ENCODE measurements around the gene FLII.
"Not testable (repeated sequence)": the region's sequence is repeated elsewhere in the genome, so short reads cannot be mapped to it uniquely, and the experiment has no call there.

The FLII gene

GRCh38 chr17:18258356-18259038 lies at the start of gene FLII:
TSS of gene FLII (minus strand) at chr17:18258738. CDS start at chr17:18258690, 48 bp downstream.
- peak; percentile 83 for DNase-seq

DNA sequence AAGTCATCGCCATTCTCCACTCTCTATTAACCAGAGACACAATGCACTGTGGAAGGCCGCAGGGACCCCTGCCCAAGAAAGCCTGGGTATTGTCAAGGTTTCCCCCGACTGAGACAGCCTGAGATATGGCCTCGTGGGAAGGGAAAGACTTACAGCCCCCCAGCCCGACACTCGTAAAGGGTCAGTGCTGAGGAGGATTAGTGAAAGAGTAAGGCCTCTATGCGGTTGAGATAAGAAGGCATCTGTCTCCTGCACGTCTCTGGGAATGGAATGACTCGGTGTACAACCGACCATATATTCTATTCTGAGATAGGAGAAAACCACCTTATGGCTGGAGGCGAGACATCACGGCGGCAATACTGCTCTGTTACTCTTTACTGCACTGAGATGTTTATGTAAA lies 44.7 kb upstream of the FLII start:
- DNase-seq = not testable (repeated sequence)

DNA sequence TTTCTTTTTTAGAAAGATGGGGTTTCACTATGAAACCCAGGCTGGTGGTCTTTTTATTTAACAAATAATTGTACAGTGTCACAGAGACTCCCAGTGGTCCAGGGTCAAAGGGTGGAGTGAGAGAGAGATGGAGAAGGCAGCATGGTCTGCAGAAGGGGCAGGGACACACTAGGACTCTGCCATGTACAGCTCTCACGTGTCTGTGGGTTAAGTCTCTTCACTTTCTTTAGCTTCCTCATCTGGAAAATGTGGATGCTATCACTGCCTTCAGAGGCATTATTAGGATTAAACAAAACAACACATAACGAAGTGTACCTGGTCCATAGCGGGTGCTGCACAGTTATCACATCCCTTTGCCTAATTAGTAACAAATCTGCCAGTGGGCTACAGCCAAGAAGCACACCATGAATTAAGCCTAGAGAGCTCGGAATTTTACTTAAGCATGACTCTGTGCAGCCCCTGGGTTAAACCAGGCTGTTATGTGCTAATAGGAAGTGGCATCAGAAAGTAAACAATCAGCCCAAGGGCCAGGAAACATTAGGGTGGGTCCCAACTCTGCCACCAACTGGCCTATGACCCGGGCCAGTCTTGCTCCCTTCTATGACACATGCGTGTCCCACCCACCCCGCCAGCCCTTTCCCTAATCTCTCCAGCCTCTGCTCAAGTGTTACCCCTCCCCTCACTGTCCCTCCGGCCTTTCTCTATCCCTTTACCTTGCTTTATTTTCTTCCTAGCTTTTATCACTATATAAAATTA lies 42.4 kb upstream of the FLII start:
- DNase-seq = no peak

DNA sequence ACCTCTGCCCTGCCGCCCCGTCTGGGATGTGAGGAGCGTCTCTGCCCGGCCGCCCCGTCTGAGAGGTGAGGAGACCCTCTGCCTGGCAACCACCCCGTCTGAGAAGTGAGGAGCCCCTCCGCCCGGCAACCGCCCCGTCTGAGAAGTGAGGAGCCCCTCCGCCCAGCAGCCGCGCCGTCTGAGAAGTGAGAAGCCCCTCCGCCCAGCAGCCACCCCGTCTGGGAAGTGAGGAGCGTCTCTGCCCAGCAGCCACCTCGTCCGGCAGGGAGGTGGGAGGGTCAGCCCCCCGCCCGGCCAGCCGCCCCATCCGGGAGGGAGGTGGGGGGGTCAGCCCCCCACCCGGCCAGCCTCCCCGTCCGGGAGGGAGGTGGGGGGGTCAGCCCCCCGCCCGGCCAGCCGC lies 39.5 kb upstream of the FLII start:
- DNase-seq = not testable (repeated sequence)

GRCh38 chr17:18291718-18292540 lies 33.4 kb upstream of the FLII start:
- no peak for DNase-seq

DNA sequence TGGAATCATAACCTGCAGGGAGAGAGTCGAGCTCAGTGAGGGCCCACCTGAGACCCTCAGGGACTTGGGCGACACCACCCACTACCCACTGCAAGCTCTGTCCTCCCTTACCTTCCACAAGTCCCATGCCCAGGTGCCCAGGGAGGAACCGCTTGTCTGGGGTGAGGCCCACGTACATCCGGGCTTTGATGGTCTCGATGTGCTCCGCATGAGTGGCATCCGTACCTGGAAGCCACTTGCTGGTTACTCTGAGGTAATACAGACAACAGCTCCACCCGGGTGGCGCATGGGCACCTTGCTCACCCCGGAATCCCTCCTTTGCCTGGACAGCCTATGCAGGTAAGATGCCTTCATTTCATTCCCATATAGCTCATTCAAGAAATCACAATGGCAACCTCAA lies 26.8 kb upstream of the FLII start:
- no peak for DNase-seq

DNA sequence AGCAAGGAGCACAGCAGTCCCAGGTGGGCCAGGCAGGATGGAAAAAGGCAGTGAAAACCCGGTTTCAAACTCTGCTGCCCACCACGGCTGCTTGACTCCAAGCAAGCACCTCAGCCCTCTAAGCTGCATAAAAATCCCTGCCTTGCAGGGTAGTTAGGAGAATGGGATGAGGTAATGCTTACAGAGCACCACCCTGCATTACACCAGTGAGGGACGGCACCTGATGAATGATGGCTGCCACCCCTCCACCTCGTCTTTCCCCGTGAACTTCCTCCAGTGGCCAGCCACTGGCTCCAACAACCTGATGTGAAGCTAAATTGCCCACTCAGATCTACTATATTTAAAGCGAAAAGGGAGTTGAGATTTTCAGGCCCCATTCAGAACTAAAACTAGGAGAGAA lies 23.2 kb upstream of the FLII start:
- no peak for DNase-seq

DNA sequence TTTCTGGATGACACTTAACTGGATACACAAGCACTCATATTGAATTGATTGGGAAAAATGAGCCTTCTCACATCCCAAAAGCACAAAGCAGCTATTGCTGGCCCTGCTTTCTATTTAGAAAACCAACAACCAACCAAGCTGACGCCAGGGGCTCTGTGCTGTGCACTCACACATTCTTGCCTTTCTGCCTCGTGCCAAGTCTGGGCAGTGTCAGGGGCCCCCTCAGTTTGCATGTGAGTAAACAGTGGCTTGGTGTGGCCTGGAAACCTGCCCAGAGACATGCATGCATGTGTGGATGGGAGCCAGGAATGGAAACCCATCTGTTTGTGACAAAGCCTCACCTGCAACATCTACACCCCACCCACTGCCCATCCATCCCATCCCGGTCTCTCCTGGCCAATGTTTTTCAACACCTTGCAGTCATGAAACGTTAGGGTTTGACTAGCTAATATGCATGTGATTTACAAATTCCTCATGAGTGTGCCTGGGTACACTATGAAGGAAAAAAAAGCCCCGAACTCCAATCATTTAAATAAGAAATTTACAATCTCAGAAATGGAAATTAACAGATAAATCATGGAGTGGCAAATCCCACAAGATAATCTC lies 22.3 kb upstream of the FLII start:
- no peak for DNase-seq

GRCh38 chr17:18280249-18280648 lies 21.7 kb upstream of the FLII start:
- DNase-seq = no peak

DNA sequence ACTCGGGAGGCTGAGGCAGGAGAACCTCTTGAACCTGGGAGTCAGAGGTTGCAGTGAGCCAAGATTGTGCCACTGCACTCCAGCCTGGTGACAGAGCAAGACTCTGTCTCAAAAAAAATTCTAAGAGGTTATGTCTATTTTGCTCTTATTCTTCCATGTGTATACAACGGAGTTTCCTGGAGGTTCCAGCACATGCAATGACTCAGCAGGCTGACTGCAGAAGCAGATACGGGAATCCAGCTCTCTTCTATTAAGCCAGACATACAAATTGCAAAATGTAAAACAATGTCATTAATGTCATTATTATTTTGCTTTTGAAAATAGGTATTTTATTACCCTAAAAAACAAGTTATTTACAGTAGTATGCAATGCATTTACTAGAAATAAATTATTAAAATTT lies 20.3 kb upstream of the FLII start:
- DNase-seq = no peak

DNA sequence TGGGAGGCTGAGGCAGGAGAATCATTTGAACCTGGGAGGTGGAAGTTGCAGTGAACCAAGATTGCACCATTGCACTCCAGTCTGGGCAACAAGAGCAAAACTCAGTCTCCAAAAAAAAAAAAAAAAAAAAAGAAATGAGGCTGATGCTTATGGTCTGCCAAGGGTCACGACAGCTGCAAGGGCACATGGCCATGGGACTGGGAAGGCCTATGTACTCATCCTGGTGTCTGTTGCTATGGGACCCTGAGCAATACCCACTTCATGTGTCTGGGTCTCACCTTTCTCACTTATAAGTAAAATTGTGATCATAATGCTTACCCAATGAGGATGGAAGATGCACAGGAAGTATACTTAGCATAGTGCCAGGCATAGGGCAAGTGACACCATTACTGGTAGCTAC lies 18.5 kb upstream of the FLII start:
- no peak for DNase-seq

- no peak for DNase-seq
Observed at GRCh38 chr17:18270046-18270931, 11.8 kb upstream of the FLII start.

DNA sequence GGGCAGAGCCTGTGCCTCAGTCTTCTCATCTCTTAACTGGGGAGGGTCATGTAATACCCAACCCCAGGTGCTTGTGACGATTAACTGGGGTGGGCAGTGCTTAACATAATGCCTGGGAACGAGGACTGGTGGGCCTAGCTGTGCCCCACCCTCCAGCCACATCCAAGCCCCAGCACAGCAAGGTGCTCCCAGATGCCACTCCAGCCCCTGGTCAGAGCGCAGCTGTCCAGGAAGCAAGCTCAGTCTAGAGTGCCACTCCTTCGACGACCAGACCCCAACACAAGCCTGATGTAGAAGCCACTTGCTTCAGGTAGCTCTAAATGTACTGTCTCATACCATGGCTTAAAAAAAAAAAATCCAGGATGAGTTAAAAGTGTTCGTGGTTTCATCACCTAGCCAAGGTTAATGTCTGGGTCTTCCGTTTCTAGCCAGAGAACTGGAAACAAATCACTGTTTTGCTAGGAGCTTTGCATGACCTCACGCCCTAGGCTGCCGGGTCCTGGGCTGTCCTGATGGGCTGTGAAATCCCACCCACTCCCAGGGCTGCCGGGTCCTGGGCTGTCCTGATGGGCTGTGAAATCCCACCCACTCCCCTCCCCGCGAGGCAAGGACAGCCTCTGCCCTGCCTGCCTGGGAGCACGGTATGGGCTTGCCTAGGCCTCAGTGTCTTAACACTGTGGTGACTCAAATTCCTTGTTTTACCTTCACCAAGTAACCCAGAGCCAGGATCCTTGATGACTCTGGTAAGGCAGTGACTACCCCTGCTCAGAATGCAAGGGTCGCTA lies 9.6 kb upstream of the FLII start:
- no peak for DNase-seq

GRCh38 chr17:18267366-18267765 lies 8.8 kb upstream of the FLII start:
- DNase-seq = no peak

DNA sequence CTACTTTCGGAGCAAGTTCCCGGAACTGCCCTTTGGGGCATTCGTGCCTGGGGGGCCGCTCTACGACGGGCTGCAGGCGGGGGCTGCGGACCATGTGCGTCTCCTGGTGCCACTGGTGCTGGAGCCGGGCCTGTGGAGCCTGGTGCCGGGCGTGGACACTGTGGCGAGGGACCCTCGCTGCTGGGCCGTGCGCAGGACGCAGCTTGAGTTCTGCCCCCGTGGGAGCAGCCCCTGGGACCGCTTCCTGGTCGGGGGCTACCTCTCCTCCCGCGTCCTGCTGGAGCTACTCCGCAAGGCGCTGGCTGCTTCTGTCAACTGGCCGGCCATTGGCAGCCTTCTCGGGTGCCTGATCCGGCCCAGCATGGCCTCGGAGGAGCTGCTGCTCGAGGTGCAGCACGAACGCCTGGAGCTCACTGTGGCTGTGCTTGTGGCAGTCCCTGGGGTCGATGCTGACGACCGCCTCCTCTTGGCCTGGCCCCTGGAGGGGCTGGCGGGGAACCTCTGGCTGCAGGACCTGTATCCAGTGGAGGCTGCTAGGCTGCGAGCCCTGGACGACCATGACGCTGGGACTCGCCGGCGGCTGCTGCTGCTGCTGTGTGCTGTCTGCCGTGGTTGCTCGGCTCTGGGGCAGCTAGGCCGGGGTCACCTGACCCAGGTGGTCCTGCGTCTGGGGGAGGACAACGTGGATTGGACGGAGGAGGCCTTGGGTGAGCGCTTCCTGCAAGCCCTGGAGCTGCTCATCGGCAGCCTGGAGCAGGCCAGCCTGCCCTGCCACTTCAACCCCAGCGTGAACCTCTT lies 5.5 kb upstream of the FLII start:
- no peak for DNase-seq

DNA sequence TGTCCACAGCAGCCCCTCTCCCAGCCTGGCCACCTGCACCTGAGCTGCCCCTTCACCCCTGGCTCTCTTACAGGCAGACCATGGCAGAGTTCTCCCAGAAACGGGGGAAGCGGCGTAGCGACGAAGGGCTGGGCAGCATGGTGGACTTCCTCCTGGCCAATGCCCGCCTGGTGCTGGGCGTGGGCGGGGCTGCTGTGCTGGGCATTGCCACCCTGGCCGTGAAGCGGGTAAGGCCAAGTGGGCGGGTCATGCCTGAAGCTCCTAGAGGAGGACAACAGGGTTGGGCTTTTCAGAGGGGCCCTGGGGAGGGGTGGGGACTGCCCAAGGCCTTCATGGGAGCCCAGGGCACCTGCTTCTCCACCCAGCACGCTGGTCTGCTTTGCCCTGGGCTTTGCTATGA lies 4.1 kb upstream of the FLII start:
- no peak for DNase-seq

GRCh38 chr17:18262111-18262510 lies 3.6 kb upstream of the FLII start:
- no peak for DNase-seq

DNA sequence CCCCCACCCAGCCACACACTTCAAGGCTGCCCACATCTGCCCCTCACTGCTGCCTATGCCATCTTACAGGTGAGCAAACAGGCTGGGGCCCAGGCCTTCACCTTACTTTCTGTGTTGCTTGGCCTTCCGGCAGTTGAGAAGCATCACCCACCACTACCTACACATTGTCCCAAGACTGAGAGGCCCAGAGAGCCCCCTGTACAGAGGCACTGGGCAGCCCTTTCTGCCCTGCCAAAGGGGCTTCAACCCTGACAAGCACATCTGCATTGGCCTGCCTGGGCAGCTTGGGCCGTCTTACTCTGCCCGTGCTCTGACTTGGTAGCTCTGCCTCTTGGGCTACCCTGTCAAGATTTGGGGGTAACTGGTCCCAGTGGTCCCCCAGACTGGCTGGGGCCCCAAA lies 3.1 kb upstream of the FLII start:
- no peak for DNase-seq

GRCh38 chr17:18261146-18261515 lies 2.6 kb upstream of the FLII start:
- DNase-seq = no peak

DNA sequence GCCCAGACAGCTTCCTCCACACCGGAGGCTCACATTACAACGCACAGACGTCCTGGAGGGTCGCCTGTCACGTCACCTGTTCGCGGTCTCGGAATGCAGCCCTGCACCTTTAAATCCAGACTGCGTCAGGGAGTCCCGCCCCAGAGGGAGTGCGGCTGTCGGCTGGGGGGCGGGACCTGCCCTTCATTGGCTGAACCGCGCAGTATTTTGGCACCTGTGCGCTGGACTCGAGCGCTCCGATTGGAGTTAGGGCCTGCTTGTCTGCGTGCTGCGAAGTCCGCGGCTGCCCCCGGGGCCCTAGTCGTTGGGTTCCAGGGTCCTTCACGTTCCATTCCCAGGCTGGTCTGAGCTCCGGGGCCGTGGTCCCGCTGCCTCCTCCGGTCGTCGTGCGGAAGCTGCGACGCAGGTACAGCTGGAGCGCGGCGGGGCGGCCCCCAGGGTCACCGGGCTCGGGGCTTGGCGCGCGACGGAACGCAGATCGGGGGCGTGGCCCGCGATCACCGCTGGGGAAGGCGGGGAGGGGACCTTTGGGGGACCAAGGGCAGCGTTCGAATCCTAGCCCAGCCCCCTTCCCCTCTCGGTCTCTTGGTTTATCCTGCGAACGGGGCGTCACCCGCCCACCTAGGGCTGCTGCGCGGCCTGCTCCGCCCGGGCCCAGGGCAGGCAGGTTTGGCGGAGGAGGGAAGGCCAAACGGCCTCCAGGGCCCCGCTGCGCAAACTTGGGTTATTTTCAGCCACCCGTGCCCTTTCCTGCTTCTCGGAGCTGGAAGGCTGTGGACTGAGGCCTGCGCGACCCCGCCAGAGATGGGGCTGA lies 2.0 kb upstream of the FLII start, which contains the start of gene MIEF2:
Gene MIEF2 (plus strand): TSS at position 331 of the 814 bp plus-strand sequence. CDS start 2,059 bp downstream, outside the sequence.
- peak; percentile 95 for DNase-seq

Data from retina (tissue), 1 donor.